ENCODE measurements around the gene MCF2L2. TPM values are rescaled to one million over a fixed set of nuclear protein-coding genes. Genes with fewer than 3 reads are reported as not detected.

The MCF2L2 gene
- total and polyA plus RNA-seq, 2 donors (not counting 3 experiments of a cell fraction or from before 2014, with no cell fraction given), result 0.15 to 1.1 TPM

DNA sequence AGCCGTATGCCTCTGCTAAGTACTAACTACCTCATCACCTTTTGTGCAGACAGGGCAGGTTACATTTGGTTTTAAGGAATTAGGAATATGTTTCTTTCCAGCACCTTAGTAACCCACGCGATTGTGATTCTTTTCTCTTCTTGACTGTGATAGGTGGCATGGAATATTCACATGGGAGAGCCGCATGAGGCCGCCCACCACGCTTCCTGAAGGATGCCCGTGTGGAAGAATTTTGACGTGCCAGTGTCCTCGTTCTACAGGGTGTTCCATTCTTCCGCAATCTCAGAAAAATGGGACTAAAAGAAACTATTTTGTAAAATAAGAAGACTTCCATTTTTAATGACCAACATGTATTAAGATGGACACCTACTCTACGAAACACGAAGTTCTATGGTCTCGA lies 159.1 kb downstream of the MCF2L2 start:
- H3K27ac ChIP-seq (ENCODE audit: insufficient read depth, low read depth, low read length), result no peak overlapping the region
- CTCF ChIA-PET, result no interaction called here

More for the DNA sequence above, 159.1 kb downstream of the MCF2L2 start:
- Histone ChIP-seq H2AFZ (ENCODE audit: low read depth, low read length) (no peak overlapping the region), H3K9ac (replicated peaks; ENCODE audit: extremely low read depth, insufficient read depth, low read length) (no peak overlapping the region), H3K4me3 (replicated peaks in 1 of 3; ENCODE audit: insufficient read depth in 1 of 3, low read depth in 1 of 3, low read length in 3 of 3) (no peak overlapping the region), H3K4me1 (ENCODE audit: control insufficient read depth, extremely low read depth, insufficient read depth, low read length) (peaks cover 24% of the 10 kb centered on the region), H4K20me1 (replicated peaks; ENCODE audit: control insufficient read depth, extremely low read depth, insufficient read depth, low read length) (no peaks in the 10 kb centered on the region), H3K9me3 (replicated peaks; ENCODE audit: control insufficient read depth, insufficient read depth, low read length) (no peaks in the 10 kb centered on the region), H3K79me2 (ENCODE audit: control insufficient read depth, insufficient read depth, low read length) (peaks cover 25% of the 10 kb centered on the region), H3K4me2 (ENCODE audit: insufficient read depth, low read length) (no peak overlapping the region), H3K27me3 (ENCODE audit: control insufficient read depth in 2 of 2, insufficient read depth in 2 of 2, low read length in 2 of 2) (no peaks in the 10 kb centered on the region), H3K9me1 (replicated peaks; ENCODE audit: control insufficient read depth, extremely low read depth, insufficient read depth, low read length) (no peaks in the 10 kb centered on the region), H3K36me3 (ENCODE audit: control insufficient read depth in 2 of 2, extremely low read depth in 1 of 2, insufficient read depth in 2 of 2, low read length in 2 of 2) (peaks cover 0 to 9% of the 10 kb centered on the region in 2 experiments)
- TF ChIP-seq POLR2A (IDR thresholded peaks at IDR 0.05; ENCODE audit: low read depth, low read length), result no peak
- no peak for TF ChIP-seq FOS (IDR thresholded peaks at IDR 0.05; ENCODE audit: borderline replicate concordance, insufficient read depth, low read length)
- TF ChIP-seq GATA2 (IDR thresholded peaks at IDR 0.05; ENCODE audit: insufficient read depth, insufficient read length, low read depth, low read length), result no peak
- TF ChIP-seq EZH2 (IDR thresholded peaks at IDR 0.05; ENCODE audit: borderline replicate concordance, low read depth, low read length, severe bottlenecking), result no peak
- TF ChIP-seq, protein P1, sequence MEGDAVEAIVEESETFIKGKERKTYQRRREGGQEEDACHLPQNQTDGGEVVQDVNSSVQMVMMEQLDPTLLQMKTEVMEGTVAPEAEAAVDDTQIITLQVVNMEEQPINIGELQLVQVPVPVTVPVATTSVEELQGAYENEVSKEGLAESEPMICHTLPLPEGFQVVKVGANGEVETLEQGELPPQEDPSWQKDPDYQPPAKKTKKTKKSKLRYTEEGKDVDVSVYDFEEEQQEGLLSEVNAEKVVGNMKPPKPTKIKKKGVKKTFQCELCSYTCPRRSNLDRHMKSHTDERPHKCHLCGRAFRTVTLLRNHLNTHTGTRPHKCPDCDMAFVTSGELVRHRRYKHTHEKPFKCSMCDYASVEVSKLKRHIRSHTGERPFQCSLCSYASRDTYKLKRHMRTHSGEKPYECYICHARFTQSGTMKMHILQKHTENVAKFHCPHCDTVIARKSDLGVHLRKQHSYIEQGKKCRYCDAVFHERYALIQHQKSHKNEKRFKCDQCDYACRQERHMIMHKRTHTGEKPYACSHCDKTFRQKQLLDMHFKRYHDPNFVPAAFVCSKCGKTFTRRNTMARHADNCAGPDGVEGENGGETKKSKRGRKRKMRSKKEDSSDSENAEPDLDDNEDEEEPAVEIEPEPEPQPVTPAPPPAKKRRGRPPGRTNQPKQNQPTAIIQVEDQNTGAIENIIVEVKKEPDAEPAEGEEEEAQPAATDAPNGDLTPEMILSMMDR (IDR thresholded peaks at IDR 0.05; ENCODE audit: extremely low read depth in 1 of 2, insufficient read depth in 1 of 2, low read depth in 1 of 2, low read length in 2 of 2), result no peak
- no peak for TF ChIP-seq POLR2AphosphoS5 (IDR thresholded peaks at IDR 0.05; ENCODE audit: insufficient read depth, low read depth, low read length)
- TF ChIP-seq JUN (IDR thresholded peaks at IDR 0.05; ENCODE audit: borderline replicate concordance, insufficient read depth, insufficient read length, low read depth), result no peak
- TF ChIP-seq, protein P2, sequence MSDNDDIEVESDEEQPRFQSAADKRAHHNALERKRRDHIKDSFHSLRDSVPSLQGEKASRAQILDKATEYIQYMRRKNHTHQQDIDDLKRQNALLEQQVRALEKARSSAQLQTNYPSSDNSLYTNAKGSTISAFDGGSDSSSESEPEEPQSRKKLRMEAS (IDR thresholded peaks at IDR 0.05; ENCODE audit: insufficient read depth, insufficient read length), result no peak
- TF ChIP-seq MYC (IDR thresholded peaks at IDR 0.05; ENCODE audit: low read depth, low read length), result no peak
- no peak for DNase-seq (ENCODE audit: low read depth, low spot score)
- POLR2A ChIA-PET, result no interaction called here
- BruUV-seq (replicated peaks), result no TSS peak
- dilution Hi-C loops (cut with MboI; ENCODE audit: extremely low pct_ligation_motif_present, low sequenced_read_pairs), result no loop called here
- no peak for FAIRE-seq
- intact Hi-C loops (cut with micrococcal nuclease), result no loop called here
